GM18519 (cell line): ENCODE measurements around the gene CDV3.
"Not testable (repeated sequence)": the region's sequence is repeated elsewhere in the genome, so short reads cannot be mapped to it uniquely, and the experiment has no call there.

Experiments used
- ATAC-seq: cut with Tn5 transposase; IDR thresholded peaks from one replicate; pipeline ENCODE4 v1.9.1; 2021; ENCODE audit warnings: mild to moderate bottlenecking, moderate library complexity; ENCODE audit not compliant: unreplicated experiment, low FRiP score

CDV3 gene, protein sequence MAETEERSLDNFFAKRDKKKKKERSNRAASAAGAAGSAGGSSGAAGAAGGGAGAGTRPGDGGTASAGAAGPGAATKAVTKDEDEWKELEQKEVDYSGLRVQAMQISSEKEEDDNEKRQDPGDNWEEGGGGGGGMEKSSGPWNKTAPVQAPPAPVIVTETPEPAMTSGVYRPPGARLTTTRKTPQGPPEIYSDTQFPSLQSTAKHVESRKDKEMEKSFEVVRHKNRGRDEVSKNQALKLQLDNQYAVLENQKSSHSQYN

DNA sequence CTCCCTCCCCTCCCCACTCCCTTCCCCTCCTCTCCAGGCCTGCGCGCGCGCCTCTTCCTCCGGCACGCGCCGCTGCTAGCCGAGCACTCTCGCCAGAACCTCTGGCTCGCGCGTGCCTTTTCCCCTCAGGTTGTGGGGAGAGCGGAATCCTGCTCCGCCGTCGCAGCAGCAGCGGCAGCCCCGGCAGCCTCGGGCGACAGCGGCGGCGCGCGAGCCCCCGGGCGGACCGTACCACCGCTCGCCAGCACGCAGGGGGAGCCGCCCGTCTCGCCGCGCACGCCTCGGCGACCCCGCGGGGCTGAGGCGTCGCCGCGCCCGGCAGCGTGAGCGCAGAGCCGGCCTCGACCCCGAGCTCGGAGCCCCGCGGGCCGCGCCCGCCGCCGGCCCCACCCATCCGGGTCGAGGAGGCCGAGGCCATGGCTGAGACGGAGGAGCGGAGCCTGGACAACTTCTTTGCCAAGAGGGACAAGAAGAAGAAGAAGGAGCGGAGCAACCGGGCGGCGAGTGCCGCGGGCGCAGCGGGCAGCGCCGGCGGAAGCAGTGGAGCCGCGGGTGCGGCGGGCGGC is at the start of gene CDV3:
Gene CDV3 (plus strand): TSS at position 58 of the 566 bp plus-strand sequence. CDS start 359 bp downstream, at position 417.
- ATAC-seq: peak; percentile 17

DNA sequence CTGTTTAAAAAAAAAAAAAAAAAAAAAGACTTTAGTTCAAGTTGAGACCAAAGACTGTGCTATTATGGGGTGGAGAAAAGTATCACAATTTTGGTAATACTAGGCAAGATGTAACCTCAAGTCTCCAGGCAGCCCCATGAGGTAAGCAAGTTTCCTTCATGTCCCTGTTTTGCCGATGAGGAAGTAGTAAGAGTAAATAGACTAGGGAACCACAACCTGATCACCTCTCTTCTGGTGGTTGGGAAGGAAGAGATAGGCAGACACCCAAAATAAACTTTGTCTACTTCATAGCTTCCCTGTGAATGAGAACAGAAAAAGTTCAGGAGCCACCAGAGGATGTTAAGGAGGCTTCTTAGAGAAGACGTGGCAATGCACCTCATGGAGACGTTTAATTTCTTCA is 49.7 kb upstream of the CDV3 start:
- ATAC-seq: not testable (repeated sequence)

DNA sequence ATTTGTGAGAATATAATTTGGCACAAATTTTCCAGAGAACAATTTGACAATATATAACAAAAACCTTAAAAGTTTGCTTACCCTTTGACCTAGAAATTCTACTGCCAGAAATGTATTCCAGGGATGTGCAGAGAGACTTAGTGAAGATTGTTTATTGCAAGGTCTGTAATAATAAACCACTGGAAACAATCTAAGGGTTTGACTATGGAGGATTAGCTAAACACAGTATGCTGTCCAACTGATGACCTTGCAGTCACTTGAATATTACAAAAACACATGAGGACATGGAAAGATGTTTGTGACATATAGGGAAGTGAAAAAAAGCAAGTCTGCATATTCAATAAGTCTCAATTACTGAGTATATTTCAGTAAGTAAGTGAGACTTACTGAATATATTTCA is 48.1 kb upstream of the CDV3 start:
- no peak for ATAC-seq

DNA sequence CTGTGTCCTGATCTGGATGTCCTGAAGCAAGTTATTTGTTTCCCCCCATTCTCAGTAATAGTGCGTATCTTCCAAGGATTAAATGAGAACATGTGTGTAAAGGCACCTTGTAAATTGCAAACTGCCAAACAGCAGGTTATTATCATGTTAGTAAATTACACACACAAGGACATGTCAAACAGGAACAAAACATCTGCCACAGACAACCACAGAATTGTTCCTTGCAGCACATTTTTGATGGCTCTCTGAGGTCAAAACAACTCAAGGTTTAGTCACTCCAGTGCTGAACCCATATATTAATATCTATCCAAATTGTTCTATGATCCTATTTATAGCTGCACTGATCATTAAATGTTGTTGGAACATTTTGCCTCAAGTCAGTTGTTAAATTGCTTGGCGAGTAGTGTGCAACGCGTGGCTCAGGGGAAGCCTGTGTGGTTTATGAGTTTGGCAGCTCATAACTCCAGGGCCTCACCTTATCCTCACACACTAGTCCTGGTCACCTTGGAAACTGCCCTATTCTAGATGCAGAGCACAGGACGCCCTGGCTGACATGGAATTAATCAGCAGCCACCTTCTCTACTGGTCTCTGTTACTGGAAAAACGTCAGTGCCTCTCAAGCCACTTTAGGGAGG is 46.3 kb upstream of the CDV3 start:
- ATAC-seq: no peak

DNA sequence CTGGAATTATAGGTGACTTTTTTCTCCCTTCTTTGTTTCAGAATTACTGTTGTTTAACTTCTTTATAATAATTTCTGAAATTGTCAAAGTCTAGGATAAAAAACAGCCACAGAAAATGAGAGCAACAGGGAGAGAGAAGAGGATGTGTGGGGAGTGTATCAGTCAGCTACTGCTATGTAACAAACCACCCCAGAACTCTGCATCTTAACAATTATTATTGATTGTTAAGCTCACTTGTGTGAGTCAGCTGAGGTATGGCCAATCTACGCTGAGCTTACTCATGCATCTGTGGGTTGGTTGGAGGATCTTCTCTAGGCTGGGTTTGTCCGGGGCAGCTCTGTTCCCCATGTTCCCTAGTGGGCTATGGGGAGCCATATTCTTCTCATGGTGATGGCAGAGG is 43.7 kb upstream of the CDV3 start:
- no peak for ATAC-seq

DNA sequence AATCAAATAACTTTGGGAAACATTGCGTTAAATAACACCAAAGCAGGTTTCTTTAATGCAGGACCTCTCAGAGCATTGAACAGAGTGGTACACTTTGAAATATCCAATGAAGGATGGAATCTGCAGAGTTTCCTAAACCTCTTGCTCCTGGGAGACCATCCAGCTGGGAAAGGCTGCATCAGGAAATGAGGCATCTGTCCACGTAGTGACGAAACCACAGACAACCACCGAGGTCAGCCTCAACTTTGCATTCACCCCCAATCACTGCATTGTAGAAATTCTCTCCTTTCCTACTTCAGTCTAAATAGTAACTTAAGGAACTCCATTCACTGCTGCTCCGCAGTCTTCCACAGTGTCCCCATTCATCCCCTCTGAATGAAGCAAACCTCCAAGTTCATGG is 41.5 kb upstream of the CDV3 start:
- ATAC-seq: no peak

DNA sequence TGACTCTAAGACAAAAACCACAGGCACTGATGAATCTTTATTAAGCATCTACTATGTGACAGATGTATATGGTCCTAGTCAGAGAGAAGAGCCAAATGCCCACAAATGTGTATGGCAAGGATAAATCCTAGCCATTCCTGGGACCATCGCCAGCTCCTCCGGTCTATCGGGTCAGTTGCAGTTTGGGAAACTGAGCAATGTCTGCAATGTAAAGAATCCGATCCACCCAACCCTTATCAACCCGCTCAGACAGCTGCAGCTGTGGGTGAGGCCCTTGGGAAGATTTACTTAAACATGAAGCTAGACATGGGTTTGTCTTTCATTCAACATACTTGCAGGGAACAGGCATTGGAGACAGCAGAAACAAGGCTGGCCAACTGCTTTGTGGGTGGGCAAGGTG is 40.5 kb upstream of the CDV3 start:
- no peak for ATAC-seq

DNA sequence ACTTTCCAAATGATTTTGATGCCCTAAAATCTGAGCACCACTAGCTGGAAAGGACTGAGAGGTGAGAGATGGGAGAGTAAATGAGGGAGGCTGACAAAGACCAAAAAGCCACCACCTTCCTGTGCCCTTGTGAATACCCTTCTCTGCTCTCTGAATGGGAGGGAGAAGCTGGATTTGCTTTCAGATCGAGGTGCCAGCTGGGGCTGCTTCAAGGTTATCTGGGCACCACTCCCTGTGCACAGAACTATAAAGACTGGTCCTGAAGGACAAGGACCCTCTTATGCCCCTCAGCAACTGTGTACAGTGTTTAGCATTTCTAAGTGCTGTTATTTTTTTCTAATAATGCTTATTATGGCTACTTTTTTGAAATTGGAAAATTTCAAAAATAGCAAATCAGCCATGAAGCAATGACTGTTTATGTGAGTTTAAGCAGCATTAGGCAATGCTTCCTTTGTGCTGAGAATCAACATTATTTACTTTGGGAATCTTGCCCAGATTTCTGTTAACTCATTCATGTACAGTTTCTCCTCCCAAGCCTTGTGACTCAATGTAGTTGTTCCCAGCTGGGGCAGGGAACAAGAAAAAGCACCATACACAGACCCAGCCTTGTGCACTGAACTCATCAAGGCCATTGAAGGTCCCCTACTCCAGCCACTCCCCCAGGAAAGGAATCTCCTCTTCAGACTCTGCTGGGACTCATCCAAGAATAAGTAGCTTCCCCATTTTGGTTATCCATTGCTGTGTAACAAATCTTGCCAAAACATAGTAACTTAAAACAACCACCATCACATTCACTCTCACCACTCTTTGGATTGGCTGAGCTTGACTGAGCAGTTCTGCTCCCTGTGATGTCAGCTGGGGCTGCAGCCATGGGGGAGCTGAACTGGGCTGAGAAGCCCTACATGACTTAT is 37.3 kb upstream of the CDV3 start:
- ATAC-seq: no peak

DNA sequence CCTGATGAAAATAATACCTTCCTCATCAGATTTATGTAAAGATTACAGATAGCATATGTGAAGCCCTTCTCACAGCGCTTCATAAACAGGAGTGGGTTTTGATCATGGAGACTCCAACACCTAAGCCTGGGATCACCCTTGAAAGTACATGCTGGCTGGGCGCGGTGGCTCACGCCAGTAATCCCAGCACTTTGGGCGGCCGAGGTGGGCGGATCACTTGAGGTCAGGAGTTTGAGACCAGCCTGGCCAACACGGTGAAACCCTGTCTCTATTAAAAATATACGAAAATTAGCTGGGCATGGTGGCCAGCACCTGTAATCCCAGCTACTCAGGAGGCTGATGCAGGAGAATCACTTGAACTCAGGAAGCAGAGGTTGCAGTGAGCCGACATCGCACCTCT is 36.4 kb upstream of the CDV3 start:
- ATAC-seq: not testable (repeated sequence)

DNA sequence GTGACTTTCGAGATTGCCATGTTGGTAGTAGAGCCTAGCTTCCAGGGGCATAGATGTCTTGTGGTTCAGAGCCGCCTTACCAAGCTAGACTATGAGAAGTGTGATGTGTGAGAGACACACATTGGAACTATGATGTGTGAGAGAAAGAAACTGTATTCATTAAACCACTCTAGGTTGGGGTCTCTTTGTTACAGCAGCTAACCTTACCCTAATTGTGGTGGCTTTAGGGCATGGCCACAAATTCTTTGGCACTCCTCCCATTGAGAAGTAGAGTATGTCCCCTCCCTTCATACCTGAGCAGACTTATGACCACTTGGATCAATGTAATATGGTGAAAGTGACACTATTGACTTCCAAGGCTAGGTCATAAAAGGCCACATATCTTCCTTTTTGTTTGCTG is 35.3 kb upstream of the CDV3 start:
- no peak for ATAC-seq

DNA sequence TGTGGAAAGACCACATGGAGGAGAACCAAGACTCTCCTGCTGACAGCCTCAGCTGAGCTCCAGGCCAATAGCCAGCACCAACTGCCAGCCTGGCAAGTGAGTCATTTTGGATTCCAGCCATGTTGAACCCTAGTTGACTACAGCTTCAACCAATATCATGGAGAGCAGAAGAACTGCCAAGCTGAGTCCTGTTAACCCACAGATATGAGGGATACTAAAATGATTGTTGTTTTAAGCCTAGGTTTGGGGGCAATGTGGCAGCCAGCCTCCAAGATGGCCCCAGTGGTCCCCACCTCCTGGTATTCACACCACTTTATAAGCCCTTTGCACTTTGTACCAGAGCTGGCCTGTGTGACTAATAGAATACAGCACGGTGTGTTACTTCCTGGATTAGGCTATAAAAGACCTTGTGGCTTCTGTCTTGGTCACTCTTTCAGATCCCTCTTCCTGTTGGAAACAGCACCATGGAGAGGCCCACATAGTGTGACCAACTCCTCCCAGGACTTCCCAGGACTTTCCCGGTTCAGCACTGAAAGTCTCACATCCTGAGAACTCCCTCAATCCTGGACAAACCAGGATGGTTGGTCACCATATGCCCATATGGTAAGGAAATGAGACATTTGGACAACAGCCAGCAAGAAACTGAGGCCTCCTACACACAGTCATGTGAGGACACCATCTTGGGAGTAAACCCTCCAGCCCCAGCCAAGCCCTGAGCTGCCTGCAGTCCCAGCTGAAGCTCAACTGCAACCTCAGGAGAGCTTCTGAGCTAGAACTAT is 32.4 kb upstream of the CDV3 start:
- ATAC-seq: no peak

DNA sequence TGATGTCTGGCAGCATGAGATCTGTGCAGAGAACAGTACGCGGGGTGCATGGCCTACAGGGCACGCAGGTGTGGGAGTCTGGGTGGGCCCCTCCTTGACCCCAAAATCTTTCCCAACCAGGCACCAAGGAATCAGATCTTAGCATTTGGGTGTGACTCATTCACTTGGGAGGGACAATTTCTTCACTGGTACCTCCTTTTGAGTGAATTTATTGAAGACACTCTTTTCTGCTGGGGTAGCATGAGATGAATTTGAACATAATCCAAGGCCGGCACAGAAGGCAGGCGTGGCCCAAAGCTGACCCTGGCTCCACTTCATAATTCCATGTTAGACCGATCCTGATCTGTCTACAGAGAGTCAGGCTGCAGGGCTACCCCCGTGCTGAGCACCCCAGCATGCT is 30.6 kb upstream of the CDV3 start:
- ATAC-seq: no peak

DNA sequence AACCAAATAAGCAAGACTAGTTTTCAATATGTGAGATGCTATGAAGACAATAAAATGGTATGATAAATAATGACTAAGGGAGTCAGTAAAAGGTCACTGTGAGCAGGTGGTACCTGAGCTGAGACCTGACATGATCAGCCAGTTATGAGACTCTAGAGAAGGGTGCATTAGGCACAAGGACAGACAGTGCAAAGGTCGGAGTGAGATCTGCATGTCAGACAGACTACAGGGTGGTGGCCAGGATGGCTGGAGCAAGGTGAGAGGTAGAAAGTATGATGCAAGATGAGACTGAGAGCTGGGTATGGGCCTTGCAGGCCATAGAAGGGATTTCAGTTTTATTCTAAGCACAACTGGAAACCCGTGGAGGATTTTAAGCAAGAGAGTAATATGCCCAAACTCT is 28.5 kb upstream of the CDV3 start:
- not testable (repeated sequence) for ATAC-seq

DNA sequence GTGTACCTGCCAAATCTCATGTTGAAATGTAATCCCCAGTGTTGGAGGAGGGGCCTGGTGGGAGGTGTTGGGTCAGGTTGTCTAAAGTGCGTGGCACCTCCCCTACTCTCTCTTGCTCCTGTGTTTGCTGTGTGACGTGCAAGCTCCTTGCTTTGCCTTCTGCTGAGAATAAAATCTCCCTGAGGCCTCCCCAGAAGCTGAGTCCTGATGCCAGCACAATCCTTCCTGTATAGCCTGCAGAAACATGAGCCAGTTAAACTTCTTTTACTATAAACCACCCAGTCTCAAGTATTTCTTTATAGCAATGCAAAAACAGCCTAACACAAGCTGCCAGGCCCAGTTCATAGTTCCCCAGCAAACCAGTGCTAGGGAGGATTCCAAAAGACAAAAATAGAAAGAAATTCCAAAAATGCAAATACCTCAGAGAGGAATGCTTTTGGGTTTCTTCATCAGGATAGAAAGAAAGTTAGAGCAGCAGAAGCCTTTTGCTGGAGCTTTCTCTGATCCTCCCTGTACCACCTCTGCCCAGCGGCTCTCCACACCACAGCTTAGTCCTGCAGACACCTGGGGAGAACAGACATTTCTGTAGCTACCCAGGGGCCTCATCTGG is 25.9 kb upstream of the CDV3 start:
- no peak for ATAC-seq

DNA sequence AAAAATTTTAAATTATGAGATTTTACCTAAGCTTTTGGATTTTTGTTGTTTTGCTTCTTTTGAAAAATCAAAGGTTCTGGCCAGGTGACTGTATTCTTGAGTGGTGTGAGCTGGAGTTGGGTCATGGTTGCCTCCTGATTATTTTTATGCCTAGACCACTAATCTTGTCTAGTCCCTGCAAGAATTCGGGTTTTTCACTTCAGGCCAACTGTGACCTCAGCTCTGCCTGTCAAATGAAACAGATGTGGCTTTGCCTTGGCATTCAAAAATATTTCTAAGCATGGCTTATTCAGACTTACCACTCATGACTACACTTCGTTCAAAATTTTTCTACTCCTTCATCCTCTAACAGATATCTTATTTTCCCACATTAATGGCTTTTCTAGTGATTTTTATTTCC is 25.4 kb upstream of the CDV3 start:
- ATAC-seq: no peak

DNA sequence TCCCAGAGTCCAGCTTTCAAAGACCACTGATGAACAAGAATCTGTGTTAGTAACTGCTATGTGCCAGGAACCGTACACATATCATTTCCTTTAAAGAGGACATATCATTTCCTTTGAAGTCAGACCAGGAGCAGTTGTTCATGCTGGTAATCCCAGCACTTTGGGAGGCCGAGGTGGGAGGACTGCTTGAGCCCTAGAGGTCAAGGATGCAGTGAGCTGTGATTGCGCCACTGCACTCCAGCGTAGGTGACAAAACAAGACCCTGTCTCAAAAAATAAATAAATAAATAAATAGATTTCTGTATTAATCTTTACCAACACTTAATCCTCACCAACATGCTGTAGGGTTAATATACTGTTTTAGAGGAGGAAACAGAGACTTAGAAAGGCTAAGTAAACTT is 23.9 kb upstream of the CDV3 start:
- no peak for ATAC-seq

DNA sequence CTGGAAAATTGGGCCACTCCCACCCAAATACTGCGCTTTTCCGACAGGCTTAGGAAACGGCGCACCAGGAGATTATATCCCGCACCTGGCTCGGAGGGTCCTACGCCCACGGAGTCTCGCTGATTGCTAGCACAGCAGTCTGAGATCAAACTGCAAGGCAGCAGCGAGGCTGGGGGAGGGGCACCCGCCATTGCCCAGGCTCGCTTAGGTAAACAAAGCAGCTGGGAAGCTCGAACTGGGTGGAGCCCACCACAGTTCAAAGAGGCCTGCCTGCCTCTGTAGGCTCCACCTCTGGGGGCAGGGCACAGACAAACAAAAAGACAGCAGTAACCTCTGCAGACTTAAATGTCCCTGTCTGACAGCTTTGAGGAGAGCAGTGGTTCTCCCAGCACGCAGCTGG is 21.9 kb upstream of the CDV3 start:
- ATAC-seq: not testable (repeated sequence)

DNA sequence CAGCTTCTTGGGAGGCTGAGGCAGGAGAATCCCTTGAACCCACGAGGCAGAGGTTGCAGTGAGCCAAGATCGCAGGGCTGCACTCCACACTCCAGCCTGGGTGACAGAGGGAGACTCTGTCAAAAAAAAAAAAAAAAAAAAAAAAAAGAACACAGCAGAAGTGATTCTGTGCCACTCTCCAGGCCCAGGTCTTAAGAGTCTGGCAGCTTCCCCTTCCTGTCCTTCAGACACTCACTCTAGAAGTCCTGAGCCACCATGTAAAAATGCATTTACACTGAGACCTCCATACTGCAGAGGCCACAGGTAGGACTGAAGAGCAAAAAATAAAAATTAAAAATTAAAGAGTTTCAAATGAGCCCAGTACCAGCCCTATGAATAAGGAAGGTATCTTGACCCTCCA is 11.8 kb upstream of the CDV3 start:
- ATAC-seq: no peak

DNA sequence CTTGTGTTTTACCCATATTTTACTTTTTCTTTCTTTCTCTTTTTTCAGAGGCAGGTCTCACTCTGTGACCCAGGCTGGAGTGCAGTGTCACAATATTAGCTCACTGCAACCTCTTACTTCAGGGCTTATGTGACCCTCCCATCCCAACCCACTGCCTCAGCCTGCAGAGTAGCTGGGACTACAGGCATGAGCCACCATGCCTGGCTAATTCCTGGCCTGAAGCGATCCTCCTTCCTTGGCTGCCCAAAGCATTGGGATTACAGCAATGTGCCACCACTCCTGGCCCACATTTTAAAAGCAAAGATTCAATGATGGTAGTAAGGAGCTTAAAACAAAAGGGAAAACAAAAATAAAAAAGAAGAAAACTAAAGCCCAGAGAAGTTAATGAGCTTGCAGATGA is 11.1 kb upstream of the CDV3 start:
- no peak for ATAC-seq

DNA sequence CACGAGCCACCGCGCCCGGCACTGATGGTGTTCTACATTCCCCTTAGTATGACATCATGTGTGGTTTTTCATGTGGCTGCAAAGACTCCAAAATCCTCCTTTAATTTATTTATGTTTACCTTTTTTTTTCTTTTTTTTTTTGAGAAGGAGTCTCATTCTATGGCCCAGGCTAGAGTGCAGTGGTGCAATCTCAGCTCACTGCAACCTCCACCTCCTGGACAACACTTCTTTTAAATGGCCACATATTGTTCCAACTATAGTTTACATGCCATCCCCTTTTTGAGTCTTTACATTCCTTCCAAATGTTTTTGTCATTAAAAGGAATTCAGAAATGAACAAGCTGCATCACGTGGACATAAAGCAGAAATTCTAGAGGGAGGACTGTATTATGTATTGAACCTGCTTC is 10.3 kb upstream of the CDV3 start:
- no peak for ATAC-seq
